GM18519 (cell line): Measurements from ENCODE around the gene ANO2.

Experiments used
- ATAC-seq: cut with Tn5 transposase; IDR thresholded peaks from one replicate; pipeline ENCODE4 v1.9.1; 2021; ENCODE audit warnings: mild to moderate bottlenecking, moderate library complexity; ENCODE audit not compliant: unreplicated experiment, low FRiP score

Gene ANO2

DNA sequence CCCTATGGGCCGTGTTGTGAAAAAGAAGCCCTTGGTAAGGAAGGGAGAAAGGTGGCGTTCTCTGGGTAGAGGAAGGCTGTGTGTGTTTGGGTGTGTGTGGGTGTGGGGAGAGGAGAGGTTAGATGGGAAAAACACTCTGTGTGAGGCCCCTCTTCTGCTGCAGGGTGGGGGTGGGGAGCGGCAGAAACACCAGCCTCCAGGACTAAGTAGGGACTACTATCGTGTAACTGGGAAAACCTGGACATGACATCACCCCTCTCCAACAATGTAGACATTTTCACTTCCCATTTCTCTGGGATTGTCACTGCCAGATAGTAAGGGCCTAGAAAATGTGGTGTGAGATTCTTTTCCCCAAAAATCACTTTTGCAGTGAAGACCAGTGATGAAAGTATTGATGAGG is 308.2 kb downstream of the ANO2 start:
- ATAC-seq: no peak

DNA sequence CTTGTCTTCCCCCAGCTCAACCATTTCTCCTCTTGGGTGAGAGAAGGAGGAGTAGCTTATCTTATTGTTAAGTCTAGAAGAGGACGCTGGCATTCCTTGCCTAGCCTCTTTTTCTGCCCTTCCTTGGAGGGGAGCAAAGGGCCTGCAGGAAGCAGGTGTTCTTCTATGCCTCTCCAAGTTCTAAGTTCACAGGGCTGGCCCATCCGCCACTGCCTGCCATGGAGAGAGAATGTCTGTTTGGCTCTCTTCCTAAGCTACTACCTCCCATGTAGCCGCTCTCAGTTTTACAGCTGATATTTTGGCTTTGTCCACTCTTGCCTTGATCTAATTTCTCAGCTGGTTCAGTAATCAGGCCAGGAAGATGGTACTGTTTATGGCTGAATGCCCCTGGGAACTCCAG is 312.0 kb downstream of the ANO2 start:
- ATAC-seq: no peak

DNA sequence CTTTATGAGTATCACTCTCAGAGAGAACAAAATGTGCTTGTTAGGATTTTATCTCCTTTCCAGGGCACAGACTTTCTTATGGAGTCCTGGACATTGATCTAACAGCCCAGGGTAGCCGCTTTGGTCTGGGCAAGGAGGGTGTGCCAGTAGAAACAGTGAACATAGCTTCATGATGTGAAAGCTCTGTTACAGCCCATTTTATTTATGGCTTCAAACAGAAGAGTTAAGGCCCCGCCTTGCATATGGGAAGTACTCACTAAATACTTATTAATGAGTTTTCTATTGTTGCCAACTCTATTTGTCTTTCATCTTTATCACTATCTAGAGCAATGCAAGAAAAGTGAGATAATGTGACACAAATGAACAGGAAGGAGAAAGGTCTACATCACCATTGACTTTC is 312.6 kb downstream of the ANO2 start:
- ATAC-seq: no peak

DNA sequence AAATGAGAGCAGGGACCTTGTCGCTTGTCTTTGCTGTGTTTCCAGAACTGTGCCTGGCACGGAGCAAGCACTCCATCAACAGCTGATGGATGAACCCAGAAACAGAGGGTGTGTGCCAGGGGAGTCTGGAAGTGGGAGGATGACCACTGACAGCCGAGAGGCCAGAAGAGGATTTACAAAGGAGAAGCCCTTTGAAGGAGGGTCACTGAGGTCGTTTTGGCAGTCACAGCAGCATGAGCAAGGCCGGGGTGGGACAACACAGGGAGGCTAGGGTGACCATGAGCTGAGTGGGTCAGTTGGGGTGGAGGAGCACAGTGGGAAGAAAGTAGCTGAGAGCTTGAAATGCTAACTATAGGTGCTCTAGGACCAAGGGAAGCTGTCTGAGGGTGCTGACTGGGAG is 313.6 kb downstream of the ANO2 start:
- ATAC-seq: no peak

DNA sequence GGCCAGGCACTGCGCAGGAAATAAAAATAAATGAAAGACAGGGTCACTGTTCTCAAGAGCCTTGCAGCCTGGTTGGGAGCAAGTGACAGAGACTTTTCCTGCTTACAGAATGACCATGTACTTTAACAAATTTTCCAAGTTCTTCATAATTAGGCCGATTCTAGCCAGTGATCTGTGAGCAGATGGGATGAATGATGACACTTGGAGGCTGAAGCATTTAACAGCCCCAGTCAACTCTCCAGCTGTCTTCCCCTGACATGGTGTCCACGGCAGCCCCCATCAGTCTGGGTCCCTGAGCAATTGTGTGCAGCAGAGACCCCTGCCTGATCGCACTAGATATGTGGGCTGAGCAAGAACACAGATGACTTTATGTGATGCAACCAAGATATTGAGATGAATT is 314.3 kb downstream of the ANO2 start:
- no peak for ATAC-seq

DNA sequence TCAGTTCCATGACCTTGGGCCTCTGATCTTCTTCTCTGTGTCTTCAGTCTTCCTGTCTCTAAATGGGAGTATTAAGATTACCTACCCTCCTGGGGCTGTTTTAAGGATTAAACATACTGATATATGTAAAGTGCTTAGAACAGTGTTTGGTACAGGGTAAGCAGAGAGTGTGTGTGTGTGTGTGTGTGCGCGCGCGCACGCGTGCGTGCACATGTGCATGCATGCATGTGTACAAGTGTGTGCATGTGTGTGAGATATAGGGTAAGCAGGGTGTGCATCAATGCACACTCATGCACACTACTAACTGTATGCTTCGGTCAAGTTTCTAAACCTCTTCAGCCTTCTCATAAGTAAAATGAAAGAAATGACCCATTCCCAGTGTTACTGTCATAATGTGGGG is 316.6 kb downstream of the ANO2 start:
- no peak for ATAC-seq

DNA sequence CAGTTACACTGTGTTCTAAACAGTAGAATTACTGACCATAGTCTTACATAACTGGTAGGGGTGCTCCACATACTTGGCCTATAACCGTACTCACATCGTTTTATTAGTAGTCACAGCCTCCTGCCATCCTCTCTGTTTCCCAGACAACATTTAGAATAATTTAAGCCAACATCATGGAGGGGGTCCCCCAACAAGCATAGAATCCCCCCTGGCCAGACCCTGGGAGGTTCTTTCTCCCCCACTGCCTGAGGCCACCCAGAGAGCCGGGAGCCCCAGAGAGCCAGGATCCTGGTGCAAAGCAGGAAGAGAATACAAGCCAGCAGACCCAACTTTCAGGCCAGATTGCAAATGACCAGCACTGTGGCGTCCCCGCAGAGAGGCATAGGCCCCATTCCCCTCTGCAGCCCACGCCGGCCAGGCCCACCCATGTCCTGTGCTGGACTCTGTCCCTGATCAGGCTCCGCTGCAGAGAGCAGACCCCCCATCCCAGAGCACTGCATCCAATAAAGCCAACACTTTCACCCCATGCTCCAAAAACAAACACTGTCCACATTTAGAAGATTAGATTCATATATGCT is 317.9 kb downstream of the ANO2 start:
- no peak for ATAC-seq

DNA sequence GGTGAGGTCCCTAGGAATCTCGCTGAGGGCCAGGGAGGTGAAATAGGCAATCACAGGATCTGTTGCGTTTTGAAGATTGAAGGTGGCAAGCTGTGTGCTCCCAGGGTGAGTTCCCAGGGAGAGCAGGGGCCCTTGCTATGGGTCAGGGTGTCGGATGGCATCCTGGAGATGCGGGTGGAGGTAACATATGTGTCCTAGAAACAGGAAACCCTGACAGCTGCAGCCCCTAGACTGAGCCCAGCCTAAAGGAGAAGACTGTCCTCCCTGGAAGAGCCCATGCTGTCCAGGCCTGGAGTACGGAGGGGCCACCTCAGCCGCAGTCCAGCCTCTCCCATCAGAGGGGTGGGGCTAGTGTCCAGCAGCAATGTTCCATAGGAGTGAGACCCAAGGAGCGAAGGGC is 318.9 kb downstream of the ANO2 start:
- ATAC-seq: no peak

DNA sequence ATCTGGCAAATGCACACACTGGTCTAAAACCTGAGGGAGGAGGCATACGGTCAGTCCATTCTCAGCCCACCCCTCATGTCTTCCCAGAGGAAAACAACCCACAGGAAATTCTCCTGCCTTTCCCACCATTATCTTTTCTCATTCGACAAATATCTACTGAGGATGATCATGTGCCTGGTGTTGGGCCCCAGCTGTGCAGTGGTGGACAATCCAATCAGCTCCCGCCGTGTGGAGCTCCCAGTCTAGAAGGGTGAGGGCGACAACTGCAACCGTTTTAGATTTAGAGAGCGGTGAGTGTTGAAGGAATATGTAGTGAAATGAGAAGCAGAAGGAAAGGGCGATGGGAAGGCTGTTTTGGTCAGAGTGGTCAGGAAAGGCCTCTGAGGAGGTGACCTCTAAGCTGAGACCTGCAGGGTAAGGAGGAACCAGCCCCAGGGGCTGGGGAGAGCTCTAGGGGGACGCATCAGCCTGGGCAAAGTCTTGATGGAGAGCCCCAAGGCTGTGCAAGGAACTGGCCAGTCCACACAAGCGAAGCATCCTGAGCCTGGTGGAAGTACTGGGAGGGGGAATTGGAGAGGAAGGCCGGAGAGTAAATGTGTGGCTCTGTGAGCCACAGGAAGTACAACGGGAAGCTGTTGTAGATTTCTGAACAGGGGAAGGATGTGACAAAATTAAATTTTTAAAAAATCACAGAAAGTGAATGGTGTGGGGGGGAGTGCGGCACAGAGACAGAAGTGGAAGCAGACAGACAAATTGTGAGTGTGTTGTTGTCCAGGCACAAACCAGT is 320.4 kb downstream of the ANO2 start:
- ATAC-seq: no peak

DNA sequence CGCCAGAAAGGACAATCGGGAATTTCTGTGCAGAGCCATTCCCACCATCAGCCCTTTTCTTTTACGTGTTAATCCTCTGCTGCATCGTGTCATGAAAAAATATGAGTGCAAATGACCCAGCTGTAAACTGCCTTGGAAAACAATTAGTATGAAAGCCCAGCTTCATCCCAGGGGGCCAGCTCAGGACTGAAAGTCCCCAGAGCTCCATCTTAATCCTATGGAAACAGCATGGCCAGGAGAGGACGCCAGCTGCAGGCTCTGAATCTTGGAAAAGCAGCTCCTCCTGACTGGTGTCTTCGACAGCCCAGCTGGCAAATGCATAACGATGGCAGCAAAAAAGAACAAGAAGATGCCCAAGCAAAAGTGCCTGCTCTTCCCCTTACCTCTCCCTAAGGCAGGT is 321.6 kb downstream of the ANO2 start:
- ATAC-seq: no peak

DNA sequence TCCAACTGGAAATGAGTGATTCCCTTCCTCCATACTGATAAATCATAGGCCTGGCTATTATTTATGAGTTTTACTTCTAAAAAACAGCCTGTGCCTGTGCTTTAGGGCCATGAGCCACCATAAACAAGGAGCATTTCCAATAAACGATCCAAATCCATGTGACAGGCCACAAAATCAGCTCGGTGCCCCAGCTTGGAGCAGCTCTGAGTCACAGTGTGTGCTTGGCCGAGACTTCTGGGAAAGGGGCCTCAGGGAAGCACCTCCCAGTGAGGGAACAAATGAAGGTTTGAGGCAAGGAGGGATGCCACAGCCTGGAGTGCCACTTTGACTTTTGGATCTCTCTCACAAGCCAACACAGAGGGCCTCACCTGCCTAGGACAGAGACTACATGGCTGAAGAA is 322.8 kb downstream of the ANO2 start:
- no peak for ATAC-seq

DNA sequence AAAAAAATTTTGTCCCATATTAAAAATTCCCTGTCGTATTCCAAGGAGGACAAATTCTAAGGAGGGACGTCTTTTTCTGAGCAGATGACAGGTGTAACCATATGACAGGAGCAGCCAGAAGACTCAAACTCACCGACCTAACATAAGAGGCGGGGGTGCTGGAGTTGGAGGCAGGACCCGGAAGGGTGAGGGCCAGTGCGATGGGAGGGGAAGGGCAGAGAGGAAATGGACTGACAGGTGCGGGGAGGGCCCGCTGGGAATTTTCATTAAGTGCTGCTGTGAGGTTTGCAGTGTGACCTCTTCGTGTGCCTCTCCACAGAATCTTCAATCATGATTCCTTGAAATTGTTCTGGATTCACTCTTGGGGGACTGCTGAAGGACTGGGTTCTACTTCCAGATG is 323.7 kb downstream of the ANO2 start:
- no peak for ATAC-seq

DNA sequence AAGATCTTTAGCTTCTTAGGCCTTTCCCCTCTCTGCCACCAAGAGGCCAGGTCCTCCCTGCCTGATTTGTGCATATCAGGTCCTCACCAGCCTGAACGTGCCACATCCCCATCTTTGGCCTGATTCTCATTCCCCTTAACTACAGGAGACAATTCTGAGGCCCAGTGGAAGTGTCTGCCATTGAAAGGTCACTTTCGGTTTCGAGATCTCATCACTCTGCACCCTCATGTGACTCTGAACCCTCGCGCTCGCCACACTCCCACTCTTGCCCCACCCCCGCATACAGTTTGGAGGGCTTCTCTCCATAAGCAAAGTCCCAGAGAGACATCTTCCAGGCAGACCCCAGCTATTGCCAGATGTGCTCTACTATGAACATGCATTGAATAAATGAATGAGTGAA is 324.2 kb downstream of the ANO2 start:
- no peak for ATAC-seq

DNA sequence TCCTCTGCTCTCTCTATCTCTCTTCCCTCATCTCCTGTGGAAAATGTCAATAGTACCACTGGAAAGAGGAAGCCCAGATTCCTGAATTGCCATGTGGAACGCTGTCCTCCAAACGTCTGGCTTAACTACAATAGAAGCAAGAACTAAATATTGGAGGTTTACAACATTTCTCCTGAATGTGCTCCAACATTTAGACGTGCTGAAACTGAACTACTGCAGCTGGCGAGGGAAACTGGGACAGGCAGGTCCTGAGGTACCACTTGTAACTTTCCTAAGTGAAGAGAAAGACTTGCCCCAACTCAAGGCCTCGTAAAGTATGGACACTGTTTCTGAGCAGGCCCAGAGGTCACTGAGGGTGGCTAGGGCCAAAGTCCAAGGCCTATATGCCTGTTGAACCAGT is 325.4 kb downstream of the ANO2 start:
- no peak for ATAC-seq

DNA sequence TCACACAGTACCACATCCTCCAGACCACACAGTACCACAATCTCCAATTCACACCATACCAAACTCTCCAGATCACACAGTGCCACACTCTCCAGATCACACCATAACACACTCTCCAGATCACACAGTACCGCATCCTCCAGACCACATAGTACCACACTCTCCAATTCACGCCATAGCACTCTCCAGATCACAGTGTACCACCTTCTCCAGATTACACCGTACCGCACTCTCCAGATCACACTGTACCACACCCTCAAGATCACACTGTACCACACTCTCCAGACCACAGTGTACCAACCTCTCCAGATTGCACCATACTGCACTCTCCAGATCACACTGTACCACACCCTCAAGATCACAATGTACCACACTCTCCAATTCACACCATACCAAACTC is 328.2 kb downstream of the ANO2 start:
- ATAC-seq: no peak

DNA sequence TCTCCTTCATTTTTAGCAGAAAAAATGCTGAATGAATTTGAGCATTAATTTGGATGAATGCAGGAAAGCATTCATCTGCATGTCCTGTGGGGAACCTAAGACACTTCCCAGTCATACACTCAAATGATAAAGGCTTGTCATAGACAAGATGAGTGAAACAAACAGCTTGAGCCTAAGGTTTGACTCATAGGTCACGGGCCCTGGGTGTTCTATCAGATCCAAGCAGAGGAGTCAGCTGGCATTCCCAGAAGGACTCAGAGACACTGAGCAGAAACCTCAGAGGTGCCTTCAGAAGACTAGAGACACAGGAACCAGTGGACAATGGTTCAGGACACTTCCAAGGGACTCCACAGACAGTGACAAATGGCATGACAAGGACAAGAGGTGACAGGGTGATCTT is 329.3 kb downstream of the ANO2 start:
- ATAC-seq: no peak

DNA sequence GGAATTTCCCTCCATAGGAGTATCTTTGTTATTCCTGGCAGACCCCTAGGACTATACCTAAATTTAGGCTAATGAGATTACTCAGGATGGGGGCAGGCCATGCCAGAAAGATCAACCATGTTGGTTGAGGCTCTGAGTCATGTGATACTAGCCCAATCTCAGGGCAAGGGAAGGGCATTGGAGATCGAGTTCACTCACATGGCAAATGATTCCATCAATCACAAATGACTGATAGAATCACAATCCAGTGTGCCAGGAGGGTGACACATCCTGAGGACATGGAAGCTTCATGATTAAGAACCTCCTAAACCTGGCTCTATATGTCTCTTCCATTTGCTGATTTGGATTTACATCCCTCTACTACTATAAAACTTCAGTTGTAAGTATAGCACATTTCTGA is 330.8 kb downstream of the ANO2 start:
- ATAC-seq: no peak

DNA sequence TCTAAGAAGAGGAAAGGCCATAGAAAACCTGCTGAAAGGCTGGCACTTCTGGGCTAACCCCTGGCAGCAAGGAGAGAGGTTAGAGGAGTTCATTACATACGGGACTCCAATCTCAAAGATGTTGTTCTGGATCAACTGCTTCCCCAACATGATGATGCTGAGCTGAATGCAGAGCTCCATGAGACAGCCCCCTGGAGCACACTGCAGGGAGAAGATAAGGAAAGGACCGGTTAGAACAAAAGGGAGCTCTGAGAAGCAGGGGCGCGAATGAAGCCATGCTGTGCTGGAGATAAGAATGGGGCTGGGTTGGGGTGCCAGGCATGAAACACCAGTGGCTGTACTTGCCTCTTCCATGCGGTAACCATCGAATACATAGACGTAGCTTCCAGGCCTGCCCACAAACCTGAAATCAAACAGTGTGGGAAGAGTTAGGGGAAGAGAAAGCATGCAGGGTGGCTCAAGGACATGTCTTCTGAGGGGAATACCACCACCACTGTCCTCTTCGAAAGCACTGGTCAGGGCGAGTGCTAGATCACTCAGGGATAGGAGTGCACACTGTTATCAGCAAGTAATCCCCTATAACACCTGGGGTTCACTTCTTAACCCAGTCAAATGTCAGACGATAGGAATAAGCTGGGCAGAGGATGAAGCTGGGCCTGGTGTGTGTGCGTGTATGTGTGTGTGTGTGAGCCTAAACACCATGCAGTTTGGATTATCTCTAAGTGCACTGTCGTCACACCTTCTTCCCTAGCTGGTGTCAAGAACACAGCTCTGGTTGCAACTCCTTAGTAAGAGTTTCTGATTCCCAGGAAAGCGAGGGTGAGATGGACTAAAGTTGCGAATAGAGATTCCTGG is 332.3 kb downstream of the ANO2 start:
- no peak for ATAC-seq

DNA sequence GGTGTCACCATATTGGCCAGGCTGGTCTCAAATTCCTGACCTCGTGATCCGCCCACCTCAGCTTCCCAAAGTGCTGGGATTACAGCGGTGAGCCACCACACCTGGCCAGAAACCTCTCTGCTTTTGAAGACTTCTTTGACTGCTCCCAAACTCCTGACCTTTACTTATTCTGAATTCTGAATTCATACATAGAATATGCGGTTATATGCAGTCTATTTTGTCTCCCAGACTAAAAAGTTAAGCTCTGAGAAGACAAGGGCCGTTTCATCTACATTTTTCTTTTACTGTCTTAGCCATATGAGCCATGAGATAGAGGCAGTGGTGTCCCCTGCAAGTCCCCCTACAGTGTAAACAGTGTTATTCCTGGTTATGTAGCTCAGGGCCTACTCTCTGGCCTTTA is 333.9 kb downstream of the ANO2 start:
- no peak for ATAC-seq

DNA sequence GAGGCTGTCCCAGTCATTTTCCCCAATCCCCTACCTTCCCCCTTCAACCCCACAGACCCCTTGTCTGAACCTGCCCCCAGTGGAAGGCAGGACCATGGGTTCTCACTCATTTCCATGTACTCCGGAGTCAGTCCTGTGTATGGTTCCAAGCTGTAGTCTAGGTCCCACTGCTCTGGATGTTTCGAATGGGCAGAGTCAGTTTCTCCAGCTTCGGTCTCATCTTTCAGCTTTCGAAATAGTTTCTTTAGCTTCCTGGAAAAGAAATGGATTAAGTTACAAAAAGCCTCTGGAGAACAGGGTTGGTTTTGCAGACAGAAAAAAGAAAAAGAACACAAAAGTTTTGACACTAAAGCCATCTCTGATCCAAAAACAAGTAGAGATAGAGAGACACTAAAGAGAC is 345.7 kb downstream of the ANO2 start:
- no peak for ATAC-seq

DNA sequence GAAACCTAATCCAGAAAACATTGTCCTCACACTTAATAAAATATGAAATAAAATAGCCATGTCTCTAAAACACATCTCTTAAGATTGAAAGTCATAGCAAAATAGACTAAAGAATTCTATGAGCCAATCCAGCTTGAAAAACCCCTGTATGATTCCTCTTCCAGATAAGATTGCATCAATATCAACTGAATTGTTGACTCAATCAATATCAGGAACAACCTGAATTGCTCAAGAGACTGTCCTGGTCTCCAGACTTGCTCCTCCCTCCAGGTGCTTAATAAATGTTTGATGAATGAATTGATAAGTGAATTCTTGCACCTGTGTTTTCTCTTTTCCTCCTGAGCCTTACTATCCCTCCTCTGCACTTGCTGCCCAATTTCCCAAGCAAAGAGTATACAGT is 351.1 kb downstream of the ANO2 start:
- ATAC-seq: no peak

DNA sequence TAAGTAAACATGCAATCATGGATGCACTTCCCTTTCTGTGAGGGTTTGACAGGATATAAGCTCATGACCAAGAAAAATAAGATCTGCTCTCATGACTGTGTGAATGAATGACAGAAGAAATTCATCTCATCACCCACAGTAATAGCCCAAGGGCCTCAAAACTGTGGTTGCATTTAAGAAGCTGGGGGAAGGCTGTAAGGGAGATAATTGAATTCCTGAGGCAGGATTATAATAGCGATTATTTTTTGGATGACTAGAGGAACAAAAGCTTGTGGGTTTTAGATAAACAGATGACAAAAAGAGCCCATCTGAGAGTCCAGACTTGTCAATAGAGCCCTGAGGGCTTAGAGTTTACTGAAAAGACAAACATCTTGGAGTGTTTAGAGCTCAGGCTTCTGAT is 352.0 kb downstream of the ANO2 start:
- ATAC-seq: no peak
